ENCODE data around the gene MTURN. TPM values are rescaled to one million over a fixed set of nuclear protein-coding genes. Genes with fewer than 3 reads are reported as not detected.

The MTURN gene
- total RNA-seq, 4 donors from 2014 or later = 36.9 to 59.7 (median 45.6) TPM

- TF ChIP-seq CTCF (IDR thresholded peaks at IDR 0.05) (no peak), POLR2A (IDR thresholded peaks at IDR 0.05) (no peak)
- intact Hi-C loops (cut with DNase I; ENCODE audit: low total_unique reads) = no loop called here
- WGBS, 2 donors = 58 to 73% methylated on average over 6 of the region's 6 CpGs
- DNase-seq (ENCODE audit: low spot score in 2 of 2) = no peak
- H3K4me3 ChIP-seq (ENCODE audit: low read depth, poor library complexity, severe bottlenecking) = no peak overlapping the region
These were observed 24.9 kb downstream of the MTURN start for GRCh38 chr7:30159698-30160143.

GRCh38 chr7:30160329-30160728, 25.5 kb downstream of the MTURN start:
- intact Hi-C loops (cut with DNase I; ENCODE audit: low total_unique reads) = no loop called here
- TF ChIP-seq POLR2A (IDR thresholded peaks at IDR 0.05) (no peak), CTCF (IDR thresholded peaks at IDR 0.05) (no peak)
- WGBS, 2 donors = 82 to 85% methylated on average over 2 of the region's 2 CpGs
- no peak for DNase-seq (ENCODE audit: low spot score in 2 of 2)
- no peak overlapping the region for H3K4me3 ChIP-seq (ENCODE audit: low read depth, poor library complexity, severe bottlenecking)

GRCh38 chr7:30162133-30162532, 27.3 kb downstream of the MTURN start:
- intact Hi-C loops (cut with DNase I; ENCODE audit: low total_unique reads) = no loop called here
- WGBS, 2 donors = 76 to 81% methylated on average over 3 of the region's 3 CpGs
- TF ChIP-seq POLR2A (IDR thresholded peaks at IDR 0.05) = no peak
- TF ChIP-seq CTCF (IDR thresholded peaks at IDR 0.05) = no peak

GRCh38 chr7:30162622-30163124, 27.9 kb downstream of the MTURN start:
- 66 to 68% methylated on average over 5 of the region's 5 CpGs for WGBS, 2 donors
- TF ChIP-seq CTCF (IDR thresholded peaks at IDR 0.05) (no peak), POLR2A (IDR thresholded peaks at IDR 0.05) (no peak)
- intact Hi-C loops (cut with DNase I; ENCODE audit: low total_unique reads) = no loop called here
- DNase-seq (ENCODE audit: low spot score in 2 of 2) = no peak
- no peak overlapping the region for H3K4me3 ChIP-seq (ENCODE audit: low read depth, poor library complexity, severe bottlenecking)

More at GRCh38 chr7:30162133-30162532, 27.3 kb downstream of the MTURN start:
- no peak overlapping the region for H3K4me3 ChIP-seq (ENCODE audit: low read depth, poor library complexity, severe bottlenecking)
- DNase-seq (ENCODE audit: low spot score in 2 of 2) = no peak

DNA sequence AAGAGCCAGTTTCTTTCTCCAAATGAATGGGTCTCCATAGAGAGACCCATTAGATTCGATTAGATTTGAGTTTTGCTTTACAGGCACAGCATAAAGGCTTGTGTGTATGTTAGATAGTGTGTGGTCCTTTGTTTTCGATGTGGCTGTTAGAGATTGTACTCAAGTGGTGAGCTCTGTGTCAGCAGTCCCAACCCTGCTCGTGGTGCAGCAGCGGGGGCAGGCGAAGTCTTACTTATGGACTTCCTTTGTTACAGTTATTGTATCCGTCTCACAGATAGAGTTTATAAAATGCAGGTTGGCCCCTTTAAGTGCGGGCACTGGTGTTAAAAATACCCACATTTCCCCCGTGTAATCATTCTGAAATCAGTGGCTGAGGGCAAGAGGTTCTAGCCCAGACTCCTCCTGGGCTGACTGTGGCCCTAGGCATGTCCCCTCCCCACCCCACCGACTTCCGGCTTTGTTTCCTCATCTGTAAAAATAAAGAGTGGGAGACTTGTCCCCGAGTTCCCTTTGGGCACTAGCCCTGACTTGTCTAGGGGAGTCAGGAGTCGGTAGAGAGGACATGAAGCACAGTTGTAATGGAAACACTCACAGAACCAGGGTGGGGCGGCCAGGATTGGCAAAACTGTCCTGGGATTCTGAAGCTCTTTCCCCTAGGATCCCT, 28.6 kb downstream of the MTURN start:
- DNase-seq (ENCODE audit: low spot score in 2 of 2) = no peak
- no peak overlapping the region for H3K4me3 ChIP-seq (ENCODE audit: low read depth, poor library complexity, severe bottlenecking)
- 41 to 44% methylated on average over 13 of the region's 13 CpGs for WGBS, 2 donors
- TF ChIP-seq POLR2A (IDR thresholded peaks at IDR 0.05) (no peak), CTCF (IDR thresholded peaks at IDR 0.05) (no peak)
- intact Hi-C loops (cut with DNase I; ENCODE audit: low total_unique reads) = no loop called here

DNA sequence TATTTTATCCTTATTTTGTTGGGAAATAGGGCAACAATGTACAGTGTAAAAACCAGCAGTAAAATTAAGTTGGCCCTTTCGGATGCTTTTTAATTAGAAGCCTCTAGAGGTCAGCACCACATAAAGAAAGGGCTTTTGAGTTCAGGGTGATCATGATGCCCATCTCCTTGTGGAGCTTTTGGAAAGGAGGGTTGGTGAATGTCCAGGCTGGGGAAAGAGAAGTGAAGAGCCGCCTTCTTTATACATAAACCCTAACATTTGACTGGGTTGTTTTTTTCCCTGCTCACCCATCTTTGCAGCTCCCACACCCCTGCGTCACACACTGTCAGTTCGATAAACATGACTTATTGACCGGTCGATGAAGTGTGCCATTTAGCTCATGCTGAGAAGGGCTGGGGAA, 29.8 kb downstream of the MTURN start:
- intact Hi-C loops (cut with DNase I; ENCODE audit: low total_unique reads) = no loop called here
- no peak overlapping the region for H3K4me3 ChIP-seq (ENCODE audit: low read depth, poor library complexity, severe bottlenecking)
- 79 to 82% methylated on average over 6 of the region's 6 CpGs for WGBS, 2 donors
- no peak for DNase-seq (ENCODE audit: low spot score in 2 of 2)
- TF ChIP-seq POLR2A (IDR thresholded peaks at IDR 0.05) (no peak), CTCF (IDR thresholded peaks at IDR 0.05) (no peak)
